NOMO-1 (cell line): ENCODE results near the gene C10orf120.
A peak's percentile ranks its signal among the peaks of the same experiment; 100 is the strongest.

Experiments
- DNase-seq, 2 experiments: peaks; one replicate each; lab custom pipeline; 2025; ENCODE audit not compliant: unreplicated experiment in 2 of 2; lab: John Stamatoyannopoulos, UW

Gene C10orf120

GRCh38 chr10:122703483-122704448, 4.1 kb upstream of the C10orf120 start:
- peak; percentile 18 to 29 for DNase-seq

GRCh38 chr10:122702275-122702674, 2.6 kb upstream of the C10orf120 start:
- DNase-seq = no peak

- DNase-seq = no peak
Observed at GRCh38 chr10:122701652-122702051, 2.0 kb upstream of the C10orf120 start.

- no peak for DNase-seq
Observed at GRCh38 chr10:122696687-122697086, 3.0 kb downstream of the C10orf120 start.

- no peak for DNase-seq
Observed at GRCh38 chr10:122692744-122693143, 6.9 kb downstream of the C10orf120 start.

GRCh38 chr10:122689146-122689820, 10.4 kb downstream of the C10orf120 start:
- DNase-seq = no peak

- DNase-seq = no peak
Observed at GRCh38 chr10:122688293-122688989, 11.2 kb downstream of the C10orf120 start.

GRCh38 chr10:122682522-122682921, 17.1 kb downstream of the C10orf120 start:
- DNase-seq = no peak

GRCh38 chr10:122678266-122678665, 21.4 kb downstream of the C10orf120 start:
- DNase-seq = no peak

GRCh38 chr10:122675278-122675677, 24.4 kb downstream of the C10orf120 start:
- no peak for DNase-seq

GRCh38 chr10:122674781-122675180, 24.9 kb downstream of the C10orf120 start:
- DNase-seq = no peak

- no peak for DNase-seq
Observed at GRCh38 chr10:122673731-122674130, 25.9 kb downstream of the C10orf120 start.

- DNase-seq = no peak
Observed at GRCh38 chr10:122673269-122673668, 26.4 kb downstream of the C10orf120 start.

- no peak for DNase-seq
Observed at GRCh38 chr10:122672655-122673054, 27.0 kb downstream of the C10orf120 start.

GRCh38 chr10:122671355-122671754, 28.3 kb downstream of the C10orf120 start:
- no peak for DNase-seq

- no peak for DNase-seq
Observed at GRCh38 chr10:122669842-122670241, 29.8 kb downstream of the C10orf120 start.

- no peak for DNase-seq
Observed at GRCh38 chr10:122669045-122669444, 30.6 kb downstream of the C10orf120 start.

- DNase-seq = no peak
Observed at GRCh38 chr10:122665946-122666345, 33.7 kb downstream of the C10orf120 start.

GRCh38 chr10:122665329-122665860, 34.3 kb downstream of the C10orf120 start:
- no peak for DNase-seq

GRCh38 chr10:122664501-122664900, 35.1 kb downstream of the C10orf120 start:
- DNase-seq = no peak
